ENCODE measurements around the gene PRKRA.
"Not testable (repeated sequence)": the region's sequence is repeated elsewhere in the genome, so short reads cannot be mapped to it uniquely, and the experiment has no call there.

Gene PRKRA

DNA sequence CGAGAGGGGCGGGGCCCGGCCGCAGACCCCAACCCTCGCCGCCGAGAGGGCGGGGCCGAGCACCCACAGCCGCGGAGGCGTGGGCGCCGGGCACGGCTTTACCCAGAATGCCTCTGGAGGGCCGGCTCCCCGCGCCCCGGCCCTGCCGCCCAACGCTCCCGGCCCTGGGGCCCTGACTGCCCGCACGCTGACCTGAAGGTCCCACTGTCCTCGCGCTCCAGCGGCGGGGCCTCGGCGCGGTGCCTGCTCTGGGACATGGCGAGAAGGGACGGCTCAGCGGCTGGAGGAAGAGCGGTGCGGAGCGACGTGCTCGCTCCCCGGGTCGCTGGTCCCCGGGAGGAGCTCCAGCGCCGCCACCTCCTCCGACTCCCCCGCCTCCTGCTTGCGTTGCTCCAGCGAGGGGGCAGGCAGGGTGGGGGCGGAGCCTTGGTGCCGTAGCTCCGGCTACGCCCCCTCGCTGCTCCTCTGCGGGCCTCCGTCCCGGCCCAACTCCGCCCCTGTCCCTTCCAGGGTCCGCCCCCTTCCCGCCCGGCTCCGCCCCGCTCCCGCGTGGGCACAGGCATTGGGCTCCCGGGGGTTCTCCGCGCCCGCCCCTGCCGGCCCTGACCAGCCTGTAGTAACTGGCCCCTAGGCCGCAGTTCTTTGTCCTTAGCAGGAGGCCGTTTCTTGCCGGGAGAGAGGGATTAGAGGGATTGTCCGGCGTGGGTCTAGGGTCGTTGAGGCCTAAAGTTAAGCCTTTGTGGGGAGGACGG lies at the start of gene PRKRA, which contains the start of gene PJVK:
Gene PRKRA (minus strand): TSS at position 402 of the 752 bp plus-strand sequence. CDS start 145 bp downstream, at position 257.
Gene PJVK (plus strand): TSS at position 605 of the 752 bp plus-strand sequence. CDS start 2,032 bp downstream, outside the sequence.
- DNase-seq = peak; percentile 93

- no peak for DNase-seq
These were observed 48.7 kb upstream of the PRKRA start for GRCh38 chr2:178499640-178500039.

- DNase-seq = no peak
These were observed 47.2 kb upstream of the PRKRA start for GRCh38 chr2:178498137-178498536.

DNA sequence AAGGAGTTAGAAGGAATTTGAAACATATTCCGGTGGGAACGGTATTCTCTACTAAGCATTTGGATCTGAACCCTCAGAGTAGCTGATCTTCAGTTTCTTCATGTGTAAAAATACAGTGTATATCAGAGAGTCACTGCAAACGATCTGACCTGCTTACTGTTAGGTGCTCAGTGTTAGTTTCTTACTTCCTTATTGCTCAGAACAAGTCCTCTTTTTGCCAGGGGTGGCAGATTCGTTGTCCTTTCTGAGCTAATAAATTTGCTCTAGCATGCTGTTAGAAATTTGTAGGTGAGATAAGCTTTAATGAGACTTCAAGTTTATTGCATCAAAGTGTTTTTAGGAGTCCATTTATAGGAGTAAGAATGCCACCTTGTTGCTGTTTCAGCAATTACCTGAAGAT lies 45.1 kb upstream of the PRKRA start:
- DNase-seq = no peak

GRCh38 chr2:178491612-178492011 lies 40.6 kb upstream of the PRKRA start:
- DNase-seq = no peak

DNA sequence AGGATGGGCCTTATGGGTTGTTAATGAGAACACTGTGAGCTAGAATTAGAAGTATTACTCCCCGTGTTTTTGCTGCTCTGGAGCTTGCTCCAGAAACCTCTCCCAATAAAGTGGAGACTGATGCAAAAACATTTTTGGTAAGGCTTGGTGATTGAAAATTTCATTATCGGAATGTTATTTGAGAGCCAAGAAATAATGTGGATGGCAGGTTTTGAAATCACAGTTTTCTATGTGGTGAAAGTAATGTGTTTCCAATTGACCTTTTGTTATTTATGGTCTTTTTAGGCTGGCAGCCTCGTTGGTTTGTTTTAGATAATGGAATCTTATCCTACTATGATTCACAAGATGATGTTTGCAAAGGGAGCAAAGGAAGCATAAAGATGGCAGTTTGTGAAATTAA lies 34.4 kb upstream of the PRKRA start:
- no peak for DNase-seq

DNA sequence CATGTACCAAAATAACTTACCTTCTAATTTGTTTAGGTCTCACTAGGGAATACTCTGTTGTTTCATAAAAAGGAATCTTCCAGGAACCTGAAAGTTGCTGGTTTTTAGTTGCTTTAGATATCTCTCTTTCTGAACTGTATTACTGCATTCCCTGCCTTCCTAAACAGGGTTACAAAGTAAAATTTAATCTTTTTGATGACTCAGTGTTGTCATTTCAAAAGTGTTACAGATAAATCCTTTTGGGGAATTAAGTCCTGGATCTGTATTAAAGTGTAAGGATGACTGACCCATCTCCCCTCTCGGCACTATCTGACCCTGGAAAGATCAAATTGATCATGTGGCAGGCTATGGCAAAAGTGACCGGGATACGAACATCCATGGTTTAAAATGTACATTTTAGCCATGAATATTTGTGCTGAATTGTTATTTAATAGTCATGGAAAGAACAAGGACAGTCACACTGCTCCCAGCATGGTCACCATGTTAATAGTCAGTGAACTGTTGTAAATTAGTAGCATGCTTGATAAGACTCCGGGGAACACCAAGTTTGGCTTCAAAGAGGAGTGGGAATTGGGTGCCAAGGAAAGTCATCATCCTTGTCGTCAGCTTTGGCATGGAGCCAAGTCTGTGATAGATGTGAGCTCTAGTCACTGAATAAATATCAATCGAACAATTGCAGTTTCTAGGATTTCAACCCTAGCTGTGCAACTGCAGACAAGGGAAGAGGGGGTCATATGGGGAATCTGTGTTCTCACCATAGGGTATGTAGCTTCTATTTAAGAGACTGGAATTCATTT lies 33.5 kb upstream of the PRKRA start:
- peak; percentile 4 for DNase-seq

DNA sequence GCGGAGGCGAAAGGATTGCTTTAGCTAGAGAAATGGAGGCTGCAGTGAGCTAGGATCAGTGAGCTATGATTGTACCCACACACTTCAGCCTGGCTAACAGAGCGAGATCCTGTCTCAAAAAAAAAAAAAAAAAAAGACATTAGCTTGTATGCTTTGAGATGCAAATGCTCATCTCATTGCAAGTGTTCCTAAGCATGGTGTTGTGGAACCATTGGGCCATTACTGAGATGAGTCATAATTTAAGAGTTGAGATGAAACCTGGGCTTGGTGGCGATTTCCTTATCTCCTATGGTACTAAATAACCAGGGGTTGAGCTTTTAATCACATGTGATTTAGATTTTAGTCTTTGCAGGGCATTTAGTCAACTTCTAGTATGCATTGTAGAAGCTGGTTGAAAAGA lies 31.5 kb upstream of the PRKRA start:
- no peak for DNase-seq

DNA sequence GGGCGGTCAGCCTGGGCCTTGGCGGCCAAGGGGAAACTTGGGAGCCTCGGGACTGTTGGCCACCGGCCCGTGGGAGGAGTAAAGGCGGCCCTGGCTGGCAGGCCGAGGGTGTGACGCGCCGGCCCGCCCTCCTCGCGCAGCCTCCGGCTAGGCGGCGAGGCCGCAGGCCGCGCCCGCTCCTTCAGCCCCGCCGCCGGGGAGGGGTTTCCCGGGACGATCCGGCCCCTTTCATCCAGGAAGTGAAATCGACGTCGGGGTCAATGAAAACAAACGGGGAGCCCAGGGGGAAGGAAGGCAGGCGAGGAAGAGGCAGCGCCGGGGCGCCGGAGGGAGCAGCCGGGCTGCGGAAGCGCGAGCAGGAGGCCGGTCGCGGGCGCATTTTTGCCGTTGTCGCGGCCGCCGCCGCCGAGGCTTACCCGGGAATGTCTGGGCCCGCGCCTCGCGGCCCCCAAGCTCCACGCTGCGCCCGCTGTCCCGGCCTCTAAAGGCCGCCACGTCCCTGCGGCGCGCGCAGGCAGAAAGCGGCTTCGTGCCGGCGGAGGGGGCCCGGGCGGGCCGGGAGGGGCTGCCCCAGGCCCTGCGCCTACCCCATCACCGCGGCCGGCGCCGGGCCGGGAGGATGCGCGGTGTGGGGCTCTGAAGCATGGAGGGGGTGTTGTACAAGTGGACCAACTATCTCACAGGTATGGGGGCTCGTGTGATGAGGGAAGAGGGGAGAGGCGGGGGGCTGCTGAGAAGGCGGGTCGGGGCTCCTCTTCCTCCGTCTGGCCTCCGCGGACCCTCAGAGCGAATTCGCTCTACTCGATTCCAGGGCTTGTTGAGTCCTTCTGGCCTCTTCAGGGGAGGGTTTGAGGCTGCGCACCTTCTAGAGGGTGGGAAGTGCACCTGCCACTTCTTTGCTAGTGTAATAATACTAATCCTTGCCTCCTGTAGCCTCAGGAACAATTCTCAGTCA lies 29.5 kb upstream of the PRKRA start, which contains the start of gene PLEKHA3:
Gene PLEKHA3 (plus strand): TSS at position 231 of the 955 bp plus-strand sequence. CDS start 413 bp downstream, at position 644.
- DNase-seq = peak; percentile 22

DNA sequence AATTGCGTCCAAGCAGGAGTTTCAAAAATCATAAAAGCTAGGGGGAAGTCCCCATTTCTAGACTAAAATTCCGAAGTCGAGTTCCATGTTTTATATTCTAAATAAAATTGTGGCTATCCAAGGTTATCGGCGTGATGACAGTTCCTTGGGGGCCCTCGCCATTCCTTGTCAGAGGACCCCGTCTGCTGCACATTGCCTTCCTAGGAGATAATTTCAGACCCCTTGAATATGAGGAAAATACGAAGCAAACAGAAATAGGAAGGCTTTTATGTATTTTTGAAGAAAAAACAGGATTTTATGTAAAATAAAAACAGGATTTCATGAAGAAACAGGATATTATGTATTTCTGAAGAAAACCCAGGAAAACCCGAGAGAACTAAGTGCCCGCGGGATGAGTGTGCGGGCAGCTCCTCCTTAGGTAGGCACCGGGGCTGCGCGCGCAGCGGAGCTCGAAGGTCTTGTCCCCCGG lies 28.8 kb upstream of the PRKRA start:
- no peak for DNase-seq

DNA sequence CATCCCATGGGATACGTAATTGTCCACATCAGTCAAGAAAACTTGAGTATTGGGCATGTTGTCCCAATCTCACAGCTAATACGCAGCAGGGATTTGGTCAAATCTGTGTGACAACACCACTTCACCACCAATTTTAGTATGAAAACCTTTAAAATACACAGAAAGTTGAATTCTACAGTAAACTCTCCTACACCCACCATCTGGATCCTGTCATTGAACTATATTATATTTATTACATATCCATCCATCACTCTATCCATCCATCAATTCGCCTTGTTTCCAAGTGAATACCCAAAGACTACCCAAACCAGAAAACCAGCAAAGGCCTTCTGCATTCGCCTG lies 28.3 kb upstream of the PRKRA start:
- no peak for DNase-seq

DNA sequence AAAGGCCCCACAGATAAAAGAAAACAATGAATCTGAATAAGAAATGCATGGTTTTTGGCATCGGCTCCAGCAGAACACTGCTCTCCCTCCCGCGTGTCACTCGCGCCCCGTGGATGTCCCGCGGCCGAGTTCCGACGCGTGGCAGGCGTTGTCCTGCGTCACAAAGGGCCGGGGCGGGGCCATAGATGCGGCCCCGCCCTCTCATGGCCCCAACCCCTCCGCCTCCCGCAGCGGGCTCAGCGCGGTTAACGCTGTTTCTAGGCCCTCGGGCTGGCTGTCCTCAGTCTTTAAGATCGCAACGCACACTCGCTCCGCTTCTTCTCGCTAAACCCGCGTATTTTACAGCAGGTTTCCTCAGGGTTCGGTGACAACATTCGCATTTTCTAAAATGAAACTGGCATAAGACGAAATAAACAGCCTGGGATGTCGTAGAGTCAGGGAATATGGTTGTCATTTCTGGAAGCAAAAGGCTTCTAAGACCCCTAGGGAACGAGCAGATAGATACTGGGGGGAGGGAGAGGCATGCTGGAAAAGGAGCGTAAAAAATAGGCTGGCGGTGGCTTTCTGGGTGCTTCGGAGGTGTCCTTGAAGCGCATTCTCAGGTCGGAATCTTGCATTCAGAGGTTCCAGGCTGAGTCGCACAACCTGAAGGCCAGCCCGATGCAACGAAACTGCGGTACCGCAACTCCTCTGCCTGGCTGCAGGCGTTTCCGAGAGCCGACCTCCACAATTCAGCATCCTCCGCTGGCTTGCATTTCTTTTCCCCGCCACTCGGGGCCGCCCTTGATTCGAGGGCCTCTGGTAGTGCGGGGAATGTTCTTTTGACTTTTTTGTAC lies 27.7 kb upstream of the PRKRA start, which contains the start of gene FKBP7:
Gene FKBP7 (minus strand): TSS at position 162 of the 836 bp plus-strand sequence. CDS start 101 bp downstream, at position 61.
- peak; percentile 52 for DNase-seq

- DNase-seq = no peak
These were observed 27.1 kb upstream of the PRKRA start for GRCh38 chr2:178478130-178478438.

GRCh38 chr2:178477443-178478129 lies 26.6 kb upstream of the PRKRA start:
- DNase-seq = no peak

DNA sequence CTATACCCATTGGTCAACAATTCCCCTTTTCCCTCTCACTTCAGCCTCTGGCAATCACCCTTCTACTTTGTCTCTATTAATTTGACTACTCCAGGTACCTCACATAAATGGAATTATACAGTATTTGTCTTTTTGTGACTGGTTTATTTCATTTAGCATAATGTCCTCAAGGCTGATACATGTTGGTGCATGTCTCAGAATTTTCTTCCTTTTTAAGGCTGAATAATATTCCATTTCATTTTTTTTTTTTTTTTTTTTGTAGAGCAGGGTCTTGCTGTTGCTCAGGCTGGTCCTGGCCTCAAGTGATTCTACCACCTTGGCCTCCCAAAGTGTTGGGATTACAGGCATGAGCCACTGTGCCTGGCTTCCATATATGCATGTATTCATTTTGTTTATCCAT lies 25.5 kb upstream of the PRKRA start:
- DNase-seq = no peak

GRCh38 chr2:178474560-178474959 lies 23.6 kb upstream of the PRKRA start:
- no peak for DNase-seq

DNA sequence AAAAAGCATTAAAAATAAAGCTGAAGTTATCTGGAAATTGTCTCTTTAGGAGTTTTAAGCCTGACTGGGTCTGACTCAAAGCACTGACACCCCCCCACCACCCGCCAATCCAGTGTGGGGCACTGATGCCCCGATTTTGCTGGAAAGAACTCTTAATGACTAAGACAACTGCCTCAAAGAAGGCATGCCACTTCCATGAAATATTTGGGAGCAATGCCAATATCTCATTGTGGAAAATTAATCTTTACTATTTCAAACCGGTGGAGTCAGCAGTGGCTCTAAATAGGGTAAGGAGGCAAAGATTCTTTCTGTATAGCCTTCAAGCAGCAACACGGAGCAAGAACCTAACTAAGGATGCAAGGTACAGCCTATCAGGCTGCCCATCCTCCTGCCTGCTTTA lies 23.0 kb upstream of the PRKRA start:
- no peak for DNase-seq

DNA sequence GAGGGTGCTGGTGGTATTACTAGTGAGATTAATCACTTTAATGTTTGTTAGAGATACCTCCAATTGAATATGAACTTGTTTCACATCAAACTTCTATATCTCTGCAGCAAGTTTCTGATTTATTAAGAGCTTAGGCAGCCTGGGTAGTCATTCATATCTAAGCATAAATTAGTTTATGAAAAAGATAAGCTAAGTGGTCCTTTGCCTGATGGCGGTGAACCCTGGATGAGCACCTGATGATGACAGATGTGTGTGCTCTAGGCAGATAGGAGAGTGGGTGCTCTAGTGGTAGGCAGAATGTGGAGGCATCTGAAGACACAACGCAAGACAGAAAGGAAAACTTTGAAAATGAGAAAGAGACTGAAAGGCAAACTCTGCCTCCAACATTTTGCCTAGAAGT lies 22.4 kb upstream of the PRKRA start:
- DNase-seq = no peak

DNA sequence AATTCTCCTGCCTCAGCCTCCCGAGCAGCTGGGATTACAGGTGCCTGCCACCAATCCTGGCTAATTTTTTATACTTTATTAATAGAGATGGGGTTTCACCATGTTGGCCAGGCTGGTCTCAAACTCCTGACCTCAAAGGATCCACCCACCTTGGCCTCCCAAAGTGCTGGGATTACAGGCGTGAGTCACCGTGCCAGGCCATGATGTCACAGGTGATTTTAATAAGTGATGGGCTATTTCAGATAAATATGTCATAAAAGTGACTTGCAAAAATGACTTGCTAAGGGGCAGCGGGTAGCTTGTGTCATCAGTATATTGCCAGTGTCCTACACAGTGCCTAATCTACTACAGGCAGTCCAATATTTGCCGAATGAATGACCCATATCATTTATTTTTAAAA lies 20.3 kb upstream of the PRKRA start:
- not testable (repeated sequence) for DNase-seq

- DNase-seq = no peak
These were observed 18.4 kb upstream of the PRKRA start for GRCh38 chr2:178469219-178469849.

DNA sequence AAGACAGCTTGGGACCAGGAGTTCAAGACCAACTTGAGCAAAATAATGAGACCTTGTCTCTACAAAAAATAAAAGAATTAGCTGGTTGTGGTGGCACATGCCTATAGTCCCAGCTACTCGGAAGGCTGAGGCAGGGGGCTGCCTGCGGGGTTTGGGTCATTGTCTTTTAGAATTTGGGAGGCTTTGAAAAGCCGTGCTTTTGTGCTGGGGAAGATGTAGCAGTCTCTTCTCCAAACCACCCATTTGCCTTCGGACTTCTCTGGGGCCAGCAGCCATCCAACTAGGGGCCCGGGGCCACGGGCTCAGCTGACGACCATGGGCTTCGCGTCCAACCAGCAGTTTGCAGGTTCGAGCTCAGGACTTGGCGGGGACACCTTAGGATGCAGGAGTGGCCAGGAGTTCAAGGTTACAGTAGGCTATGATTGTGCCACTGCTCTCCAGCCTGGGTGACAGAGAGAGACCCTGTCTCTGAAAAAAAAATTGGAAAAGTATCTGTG lies 6.5 kb upstream of the PRKRA start:
- DNase-seq = no peak
